Endothelial cell of umbilical vein (primary cell): ENCODE results near the gene WHRN.

ENCODE experiments used
- CTCF ChIP-seq, 2 donors: IDR thresholded peaks; 1 replicate in 1 of 2; 2 replicates in 1 of 2; pipeline ENCODE4 v1.5.1; 2011; ENCODE audit warnings: low read length in 2 of 2, mild to moderate bottlenecking in 2 of 2, moderate library complexity in 2 of 2, control low read depth in 1 of 2, inconsistent platforms in 1 of 2, low read depth in 1 of 2; ENCODE audit not compliant: insufficient read depth in 1 of 2; ENCODE audit errors: extremely low read depth in 1 of 2
- EZH2 ChIP-seq: IDR thresholded peaks from 2 replicates; pipeline ENCODE4 v1.6.1; 2012; ENCODE audit warnings: borderline replicate concordance, low read depth, mild to moderate bottlenecking, moderate library complexity, low read length, inconsistent platforms; ENCODE audit not compliant: severe bottlenecking
- GATA2 ChIP-seq: IDR thresholded peaks from 2 replicates; pipeline ENCODE4 v1.7.0; 2011; ENCODE audit warnings: low read depth, mild to moderate bottlenecking, moderate library complexity, mixed read lengths, low read length; ENCODE audit not compliant: insufficient read length, insufficient read depth
- MAX ChIP-seq: IDR thresholded peaks from 2 replicates; pipeline ENCODE4 v1.6.1; 2011; ENCODE audit not compliant: insufficient read depth, insufficient read length
- MYC ChIP-seq: IDR thresholded peaks from one replicate; pipeline ENCODE4 v1.6.1; 2011; ENCODE audit warnings: mild to moderate bottlenecking, low read depth, low read length
- POLR2A ChIP-seq: IDR thresholded peaks from 2 replicates; pipeline ENCODE4 v1.6.1; 2012; ENCODE audit warnings: low read depth, mild to moderate bottlenecking, control low read depth, low read length
- POLR2AphosphoS5 ChIP-seq: IDR thresholded peaks from 2 replicates; pipeline ENCODE4 v1.6.1; 2012; ENCODE audit warnings: low read depth, mild to moderate bottlenecking, control low read depth, low read length, moderate library complexity; ENCODE audit not compliant: insufficient read depth

DNA sequence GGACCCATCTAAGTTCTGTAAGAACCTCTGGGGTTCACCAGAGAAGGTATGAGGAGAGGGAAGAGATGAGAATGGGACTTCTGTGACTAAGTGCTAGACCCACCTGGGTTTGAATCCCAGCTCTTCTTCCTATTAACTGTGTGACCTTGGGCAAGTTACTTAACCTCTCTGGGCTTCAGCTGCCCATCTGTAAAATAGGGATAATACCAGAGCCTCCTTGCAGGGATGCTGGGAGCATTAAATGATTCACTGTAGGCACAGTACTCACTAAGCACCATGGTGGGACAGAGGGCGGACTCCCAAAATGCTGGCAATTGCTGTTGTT, 53.6 kb downstream of the WHRN start:
- TF ChIP-seq POLR2A (no peak), POLR2AphosphoS5 (no peak), CTCF (IDR thresholded peaks at IDR 0.05; ENCODE audit: extremely low read depth in 1 of 2, insufficient read depth in 1 of 2, low read depth in 1 of 2, low read length in 2 of 2) (no peak), MYC (no peak), MAX (no peak), EZH2 (no peak), GATA2 (no peak)
